ENCODE data around the gene GART. TPM values are rescaled to one million over a fixed set of nuclear protein-coding genes. Genes with fewer than 3 reads are reported as not detected.

Gene GART
- total and polyA plus RNA-seq, 2 of the 8 experiments (the other 6 are each of a cell fraction or from before 2014, with no cell fraction given), result 23.1 to 231 TPM

- no peak for TF ChIP-seq KDM4A (IDR thresholded peaks at IDR 0.05; ENCODE audit: low read depth, low read length, severe bottlenecking)
- TF ChIP-seq USF2 (IDR thresholded peaks at IDR 0.05; ENCODE audit: low read length), result no peak
- TF ChIP-seq TBP (IDR thresholded peaks at IDR 0.05; ENCODE audit: low read depth, low read length), result no peak
- TF ChIP-seq POLR2AphosphoS5 (IDR thresholded peaks at IDR 0.05; ENCODE audit: low read depth, low read length), result no peak
Measured at GRCh38 chr21:33544451-33545195, 2.7 kb upstream of the GART start (continued).
